ENCODE results near the gene NFKB2.

The NFKB2 gene

DNA sequence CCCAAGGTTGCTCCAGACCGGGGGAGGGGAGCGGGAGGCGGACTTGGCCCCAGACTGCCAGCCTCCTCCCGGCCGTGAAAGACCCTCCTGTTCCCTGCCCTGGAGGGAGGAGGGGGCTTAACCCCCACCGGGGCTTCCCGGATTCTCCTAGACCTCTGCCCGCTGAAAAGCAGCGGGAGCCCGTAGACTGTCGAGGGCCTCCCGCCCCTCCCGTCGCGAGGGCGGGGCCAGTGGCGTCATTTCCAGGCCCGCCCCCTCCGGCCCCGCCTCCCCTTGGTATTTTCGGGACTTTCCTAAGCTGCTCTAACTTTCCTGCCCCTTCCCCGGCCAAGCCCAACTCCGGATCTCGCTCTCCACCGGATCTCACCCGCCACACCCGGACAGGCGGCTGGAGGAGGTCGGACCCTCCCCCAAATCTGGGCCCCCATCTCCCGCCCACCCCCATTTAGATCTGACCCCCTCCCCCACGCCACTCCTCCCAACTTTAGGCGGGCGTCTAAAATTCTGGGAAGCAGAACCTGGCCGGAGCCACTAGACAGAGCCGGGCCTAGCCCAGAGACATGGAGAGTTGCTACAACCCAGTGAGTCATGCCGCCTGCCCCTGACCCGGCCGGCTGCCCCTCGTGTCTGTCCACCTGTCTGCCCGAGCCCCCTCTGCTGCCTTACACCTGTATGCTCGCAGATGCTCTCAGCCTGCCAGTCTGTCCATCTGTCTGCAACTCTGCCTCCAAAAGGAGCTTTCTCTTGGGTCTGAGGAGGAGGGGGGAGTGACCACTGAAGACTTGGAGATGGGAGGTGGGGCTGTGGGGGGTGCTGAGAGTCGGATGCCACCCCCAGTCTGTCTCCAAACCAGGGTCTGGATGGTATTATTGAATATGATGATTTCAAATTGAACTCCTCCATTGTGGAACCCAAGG, at the start of gene NFKB2:
Gene NFKB2, plus strand, starts transcription at position 306 of the 917 bp plus-strand sequence. Its CDS starts 255 bp downstream, at position 561.
- in situ Hi-C loops (cut with MboI; ENCODE audit: low pct_unique_long_range_greater_than_20kb, low sequenced_read_pairs, unreplicated experiment): no loop called here
- DNase-seq (ENCODE audit: low spot score): peak; percentile 95
- TF ChIP-seq, protein P1, sequence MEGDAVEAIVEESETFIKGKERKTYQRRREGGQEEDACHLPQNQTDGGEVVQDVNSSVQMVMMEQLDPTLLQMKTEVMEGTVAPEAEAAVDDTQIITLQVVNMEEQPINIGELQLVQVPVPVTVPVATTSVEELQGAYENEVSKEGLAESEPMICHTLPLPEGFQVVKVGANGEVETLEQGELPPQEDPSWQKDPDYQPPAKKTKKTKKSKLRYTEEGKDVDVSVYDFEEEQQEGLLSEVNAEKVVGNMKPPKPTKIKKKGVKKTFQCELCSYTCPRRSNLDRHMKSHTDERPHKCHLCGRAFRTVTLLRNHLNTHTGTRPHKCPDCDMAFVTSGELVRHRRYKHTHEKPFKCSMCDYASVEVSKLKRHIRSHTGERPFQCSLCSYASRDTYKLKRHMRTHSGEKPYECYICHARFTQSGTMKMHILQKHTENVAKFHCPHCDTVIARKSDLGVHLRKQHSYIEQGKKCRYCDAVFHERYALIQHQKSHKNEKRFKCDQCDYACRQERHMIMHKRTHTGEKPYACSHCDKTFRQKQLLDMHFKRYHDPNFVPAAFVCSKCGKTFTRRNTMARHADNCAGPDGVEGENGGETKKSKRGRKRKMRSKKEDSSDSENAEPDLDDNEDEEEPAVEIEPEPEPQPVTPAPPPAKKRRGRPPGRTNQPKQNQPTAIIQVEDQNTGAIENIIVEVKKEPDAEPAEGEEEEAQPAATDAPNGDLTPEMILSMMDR (IDR thresholded peaks at IDR 0.05; ENCODE audit: extremely low read depth, insufficient read depth, missing control alignments): no peak

DNA sequence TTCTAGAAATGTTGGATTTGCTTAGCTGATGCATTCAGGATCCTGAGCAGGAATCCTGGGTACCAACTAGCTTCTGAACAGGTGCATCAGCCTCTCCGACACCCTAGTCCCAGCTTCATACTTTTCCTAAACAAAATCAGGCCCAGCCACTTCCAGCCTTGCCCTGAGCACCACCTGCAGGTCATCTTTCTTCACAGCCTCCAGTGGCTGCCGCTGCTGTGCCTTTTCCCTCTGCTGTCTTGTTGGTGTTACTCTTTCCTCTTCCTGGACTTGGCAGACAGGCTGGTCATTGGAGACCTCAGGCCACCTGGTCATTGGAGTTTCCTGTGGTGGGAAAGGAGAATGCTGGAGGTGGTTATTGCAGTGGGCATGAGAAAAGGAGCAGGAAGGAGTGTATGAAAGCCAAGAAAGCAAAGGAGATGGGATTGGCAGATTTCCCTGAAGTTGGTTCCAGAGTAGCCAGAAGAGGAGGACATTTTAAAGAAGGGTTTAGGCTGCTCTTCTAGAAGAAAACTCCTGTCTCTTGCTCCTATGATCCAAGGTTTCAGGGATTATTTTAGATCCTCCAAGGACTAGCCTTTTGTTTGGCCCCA, 48.2 kb upstream of the NFKB2 start:
- in situ Hi-C loops (cut with MboI; ENCODE audit: low pct_unique_long_range_greater_than_20kb, low sequenced_read_pairs, unreplicated experiment): loop anchor here (5.0 kb wide), 1 partner anchor 120 kb away; the partner anchor contains the start of gene ELOVL3
- TF ChIP-seq, protein P1 (IDR thresholded peaks at IDR 0.05; ENCODE audit: extremely low read depth, insufficient read depth, missing control alignments): peak; percentile 60
- peak; percentile 25 for DNase-seq (ENCODE audit: low spot score)

DNA sequence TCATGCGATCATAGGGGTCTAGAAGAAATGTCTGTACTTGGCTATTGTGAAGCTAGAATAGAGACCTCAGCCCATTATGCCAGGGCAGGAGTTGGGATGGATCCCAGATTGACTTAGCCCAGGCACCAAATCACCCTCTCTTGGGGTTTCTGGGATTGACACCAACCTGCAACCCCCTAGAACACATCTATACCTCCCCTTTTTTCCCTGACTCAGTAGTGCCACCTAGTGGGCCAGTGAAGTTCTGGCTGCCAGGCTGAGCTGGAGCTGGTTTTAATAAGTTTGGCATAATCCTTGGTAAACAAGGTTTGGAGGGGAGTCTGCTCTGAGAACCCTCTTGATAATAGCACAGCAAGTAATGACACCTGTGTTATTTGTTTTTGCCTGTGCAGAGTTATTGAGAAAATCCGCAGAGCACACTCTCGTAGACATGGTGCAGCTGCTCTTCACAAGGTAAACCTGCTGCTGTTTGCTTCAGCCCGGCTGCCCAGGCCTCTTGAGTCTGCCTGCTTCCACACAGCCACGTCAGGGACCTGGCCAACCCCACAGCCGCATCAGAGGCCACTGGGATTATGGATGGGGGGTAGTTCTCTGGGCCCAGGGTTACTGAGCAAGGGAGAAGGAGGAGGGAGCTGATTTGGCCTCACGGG, 43.3 kb upstream of the NFKB2 start:
- DNase-seq (ENCODE audit: low spot score): peak; percentile 74
- TF ChIP-seq, protein P1 (IDR thresholded peaks at IDR 0.05; ENCODE audit: extremely low read depth, insufficient read depth, missing control alignments): peak; percentile 92
- in situ Hi-C loops (cut with MboI; ENCODE audit: low pct_unique_long_range_greater_than_20kb, low sequenced_read_pairs, unreplicated experiment): no loop called here

DNA sequence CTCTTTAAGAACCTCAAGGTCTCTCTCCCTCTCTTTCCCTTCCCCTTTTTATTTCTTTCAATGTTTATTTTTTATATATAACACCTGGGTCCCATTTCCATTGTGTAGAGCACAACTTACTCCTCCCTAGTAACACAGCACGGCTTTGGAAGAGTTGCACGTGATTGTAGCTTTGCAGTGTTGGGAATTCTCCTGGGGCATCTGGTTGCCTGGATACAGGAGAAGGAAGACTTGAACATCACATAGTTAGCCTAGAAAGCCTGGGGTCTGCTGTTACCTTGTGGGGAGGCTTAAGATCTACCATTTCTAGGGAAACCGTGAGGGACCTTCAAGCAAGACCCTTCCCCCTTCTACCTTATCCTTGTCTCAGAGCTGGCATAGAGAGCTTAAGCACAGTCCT, 41.1 kb upstream of the NFKB2 start:
- no peak for DNase-seq (ENCODE audit: low spot score)
- TF ChIP-seq, protein P1 (IDR thresholded peaks at IDR 0.05; ENCODE audit: extremely low read depth, insufficient read depth, missing control alignments): no peak
- in situ Hi-C loops (cut with MboI; ENCODE audit: low pct_unique_long_range_greater_than_20kb, low sequenced_read_pairs, unreplicated experiment): no loop called here

DNA sequence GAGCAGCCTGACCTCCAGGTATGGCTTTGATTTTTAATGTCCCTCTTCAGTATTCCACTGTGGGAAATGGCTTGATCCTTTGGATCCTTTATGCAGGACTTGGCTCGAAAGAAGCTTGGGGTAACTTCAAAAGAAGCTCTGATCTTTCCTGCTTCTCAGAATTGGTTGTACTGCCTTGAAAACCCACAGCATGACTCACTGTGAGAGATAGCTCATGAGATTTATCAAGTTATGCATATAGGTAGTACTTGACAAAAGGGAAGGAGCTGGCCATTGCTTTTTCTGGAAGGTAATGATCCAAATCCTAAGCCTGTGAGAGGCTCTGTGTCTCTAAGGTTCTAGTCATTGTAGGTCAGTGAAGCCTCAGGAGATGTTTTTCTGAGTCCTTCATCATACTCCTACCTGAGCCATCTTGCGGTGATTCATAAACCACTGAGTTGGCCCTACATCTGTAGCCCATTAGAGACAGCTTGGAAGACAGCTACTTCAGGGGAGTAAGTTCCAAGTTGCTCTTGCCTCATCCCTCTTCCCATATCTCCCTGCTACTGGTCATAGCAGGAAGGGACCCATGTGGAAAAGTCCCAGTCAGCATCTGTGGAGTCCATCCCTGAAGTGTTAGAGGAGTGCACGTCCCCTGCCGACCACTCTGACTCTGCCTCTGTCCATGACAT, 36.7 kb upstream of the NFKB2 start:
- TF ChIP-seq, protein P1 (IDR thresholded peaks at IDR 0.05; ENCODE audit: extremely low read depth, insufficient read depth, missing control alignments): no peak
- DNase-seq (ENCODE audit: low spot score): no peak
- in situ Hi-C loops (cut with MboI; ENCODE audit: low pct_unique_long_range_greater_than_20kb, low sequenced_read_pairs, unreplicated experiment): no loop called here

DNA sequence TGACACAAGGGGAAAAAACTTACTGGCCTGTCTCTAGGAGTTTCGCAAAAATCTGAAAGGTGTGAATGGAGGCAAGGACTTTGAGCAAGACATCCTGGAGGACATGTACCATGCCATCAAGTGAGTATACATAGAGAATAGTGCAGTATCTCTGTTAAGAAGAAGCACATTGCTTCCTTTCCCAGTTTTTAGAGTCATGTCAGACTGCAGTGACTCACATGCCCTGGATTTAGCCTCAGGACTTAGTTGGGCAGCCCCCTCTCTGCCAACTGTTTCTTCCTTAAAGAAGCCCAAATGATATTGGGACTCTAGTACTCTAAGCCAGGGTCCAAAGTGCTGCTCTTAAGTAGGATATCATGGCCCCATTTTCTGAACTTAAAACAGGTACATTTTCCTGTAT, 28.1 kb upstream of the NFKB2 start:
- DNase-seq (ENCODE audit: low spot score): no peak
- TF ChIP-seq, protein P1 (IDR thresholded peaks at IDR 0.05; ENCODE audit: extremely low read depth, insufficient read depth, missing control alignments): no peak
- in situ Hi-C loops (cut with MboI; ENCODE audit: low pct_unique_long_range_greater_than_20kb, low sequenced_read_pairs, unreplicated experiment): no loop called here

Measured in GM13977 (cell line).